PC-3 (cell line): ENCODE data around the gene KDF1. TPM values are rescaled to one million over a fixed set of nuclear protein-coding genes. Genes with fewer than 3 reads are reported as not detected.

Experiments used
- ATAC-seq: fragments of 200-7000 bp; cut with Tn5 transposase; 2 replicates; pipeline ENCODE4 v1.9.1; 2020; ENCODE audit warnings: mild to moderate bottlenecking, moderate library complexity
- BruUV-seq: library from RNA; stranded (reverse); fragments of 400-500 nt; replicated peaks from 2 replicates; lab custom pipeline; 2021; lab: Mats Ljungman, UMichigan
- CTCF ChIA-PET: fragments of 300-600 bp; sonication (Branson Sonifier 250); formaldehyde crosslinking; loops from one replicate; lab custom pipeline; 2022; ENCODE audit warnings: antibody characterized with exemption; lab: Charles Lee
- POLR2A ChIA-PET: fragments of 300-600 bp; sonication (Branson Sonifier 250); formaldehyde crosslinking; loops from one replicate; lab custom pipeline; 2022; ENCODE audit warnings: antibody characterized with exemption; ENCODE audit not compliant: unreplicated experiment; lab: Charles Lee
- DNase-seq: peaks from one replicate; pipeline ENCODE4 v3.0.0-alpha.2; 2015
- H2AFZ ChIP-seq: fragments of 300-600 bp; sonication (generic); 2 replicates; pipeline ENCODE4 v1.6.0; 2016; ENCODE audit warnings: antibody characterized with exemption, low read length
- H3F3A ChIP-seq: fragments of 300-600 bp; sonication (generic); one replicate; pipeline ENCODE4 v1.6.0; 2017; ENCODE audit warnings: antibody characterized with exemption, low read length, control low read depth, mild to moderate bottlenecking; ENCODE audit not compliant: unreplicated experiment
- H3K27ac ChIP-seq: fragments of 300-600 bp; sonication (generic); 2 replicates; pipeline ENCODE4 v1.5.1; 2016; ENCODE audit warnings: mild to moderate bottlenecking, low read length
- H3K27me3 ChIP-seq: fragments of 300-600 bp; sonication (generic); 2 replicates; pipeline ENCODE4 v1.6.1; 2016; ENCODE audit warnings: low read length, mixed read lengths
- H3K36me3 ChIP-seq: fragments of 300-600 bp; sonication (generic); 2 replicates; pipeline ENCODE4 v1.6.1; 2016; ENCODE audit warnings: low read depth, mixed run types, low read length, mixed read lengths
- H3K4me1 ChIP-seq: fragments of 300-600 bp; sonication (generic); 2 replicates; pipeline ENCODE4 v1.5.1; 2016; ENCODE audit warnings: low read length; ENCODE audit not compliant: insufficient read depth
- H3K4me2 ChIP-seq: fragments of 300-600 bp; sonication (generic); 2 replicates; pipeline ENCODE4 v1.6.0; 2016; ENCODE audit warnings: low read length
- H3K4me3 ChIP-seq: fragments of 300-600 bp; sonication (generic); 2 replicates; pipeline ENCODE4 v1.5.1; 2016; ENCODE audit warnings: mild to moderate bottlenecking, low read length, mixed read lengths
- H3K79me2 ChIP-seq: fragments of 300-600 bp; sonication (generic); 2 replicates; pipeline ENCODE4 v1.6.1; 2017; ENCODE audit warnings: low read length, mixed read lengths
- H3K9ac ChIP-seq: fragments of 300-600 bp; sonication (generic); 2 replicates; pipeline ENCODE4 v1.6.0; 2016; ENCODE audit warnings: mild to moderate bottlenecking, low read length
- H3K9me2 ChIP-seq: fragments of 300-600 bp; sonication (generic); replicated peaks from 2 replicates; pipeline ENCODE4 v1.6.1; 2016; ENCODE audit warnings: mixed run types, low read length, mixed read lengths
- H3K9me3 ChIP-seq: fragments of 300-600 bp; sonication (generic); 2 replicates; pipeline ENCODE4 v1.6.1; 2016; ENCODE audit warnings: low read length, mixed read lengths
- H4K20me1 ChIP-seq: fragments of 300-600 bp; sonication (generic); 2 replicates; pipeline ENCODE4 v1.6.1; 2016; ENCODE audit warnings: low read length, mixed read lengths
- CTCF ChIP-seq: fragments of 300-600 bp; sonication (generic); conservative IDR thresholded peaks from 2 replicates; pipeline ENCODE4 v1.5.1; 2017; ENCODE audit warnings: antibody characterized with exemption, low read depth, mild to moderate bottlenecking, low read length
- EZH2 ChIP-seq: fragments of 300-600 bp; sonication (generic); IDR thresholded peaks from one replicate; pipeline ENCODE4 v1.6.1; 2017; ENCODE audit warnings: antibody characterized with exemption, mild to moderate bottlenecking, low read length; ENCODE audit not compliant: unreplicated experiment
- EZH2phosphoT487 ChIP-seq: fragments of 300-600 bp; sonication (generic); IDR thresholded peaks from 2 replicates; pipeline ENCODE4 v1.6.1; 2018; ENCODE audit warnings: mild to moderate bottlenecking, antibody characterized with exemption, low read length, borderline replicate concordance
- intact Hi-C: fragments of 100-400 bp; cut with micrococcal nuclease; formaldehyde crosslinking; loops from 2 replicates; pipeline ENCODE4 v1.9.0; 2023
- total RNA-seq: library from RNA; depleted of rRNA; stranded (reverse); fragments of >200 nt; gene quantifications from 2 replicates; pipeline ENCODE4 v1.2.3, GENCODE V29; 2014

The KDF1 gene
- total RNA-seq, 1 experiment from 2014 or later: 22.9 TPM

GRCh38 chr1:26981146-26981846 lies 21.0 kb upstream of the KDF1 start:
- BruUV-seq: no TSS peak
- intact Hi-C loops: no loop called here

GRCh38 chr1:26978901-26979300 lies 18.6 kb upstream of the KDF1 start:
- DNase-seq (no peak), ATAC-seq (no peak)
- TF ChIP-seq EZH2phosphoT487 (no peak), EZH2 (no peak), CTCF (no peak)
- H3K9ac ChIP-seq: no peak overlapping the region
- no peaks in the 10 kb centered on the region for H3F3A ChIP-seq
- no peaks in the 10 kb centered on the region for H3K9me3 ChIP-seq
- H2AFZ ChIP-seq: no peak overlapping the region
- H3K36me3 ChIP-seq: no peaks in the 10 kb centered on the region
- H3K4me2 ChIP-seq: no peak overlapping the region
- intact Hi-C loops: no loop called here
- no peaks in the 10 kb centered on the region for H3K4me1 ChIP-seq
- H3K4me3 ChIP-seq: no peak overlapping the region
- no peaks in the 10 kb centered on the region for H3K27me3 ChIP-seq
- POLR2A ChIA-PET: no interaction called here
- H4K20me1 ChIP-seq: no peaks in the 10 kb centered on the region
- CTCF ChIA-PET: no interaction called here
- H3K9me2 ChIP-seq: no peaks in the 10 kb centered on the region
- no peak overlapping the region for H3K27ac ChIP-seq
- no peaks in the 10 kb centered on the region for H3K79me2 ChIP-seq
- BruUV-seq: no TSS peak

More at GRCh38 chr1:26981146-26981846, 21.0 kb upstream of the KDF1 start:
- no peaks in the 10 kb centered on the region for H4K20me1 ChIP-seq
- POLR2A ChIA-PET: no interaction called here
- ATAC-seq: no peak
- no peaks in the 10 kb centered on the region for H3K79me2 ChIP-seq
- TF ChIP-seq EZH2 (no peak), CTCF (no peak), EZH2phosphoT487 (no peak)
- H2AFZ ChIP-seq: no peak overlapping the region
- no peaks in the 10 kb centered on the region for H3K4me1 ChIP-seq
- no peaks in the 10 kb centered on the region for H3F3A ChIP-seq
- DNase-seq: no peak
- CTCF ChIA-PET: no interaction called here
- no peak overlapping the region for H3K27ac ChIP-seq
- H3K4me3 ChIP-seq: no peak overlapping the region
- no peak overlapping the region for H3K4me2 ChIP-seq
- no peak overlapping the region for H3K9ac ChIP-seq
- no peaks in the 10 kb centered on the region for H3K27me3 ChIP-seq
- no peaks in the 10 kb centered on the region for H3K36me3 ChIP-seq
- no peaks in the 10 kb centered on the region for H3K9me3 ChIP-seq
- no peaks in the 10 kb centered on the region for H3K9me2 ChIP-seq
